ENCODE measurements around the gene XXYLT1. TPM values are rescaled to one million over a fixed set of nuclear protein-coding genes. Genes with fewer than 3 reads are reported as not detected.
A peak's percentile ranks its signal among the peaks of the same experiment; 100 is the strongest.

The XXYLT1 gene
- total RNA-seq, 4 donors from 2014 or later, result 5.4 to 18.2 (median 6.9) TPM

DNA sequence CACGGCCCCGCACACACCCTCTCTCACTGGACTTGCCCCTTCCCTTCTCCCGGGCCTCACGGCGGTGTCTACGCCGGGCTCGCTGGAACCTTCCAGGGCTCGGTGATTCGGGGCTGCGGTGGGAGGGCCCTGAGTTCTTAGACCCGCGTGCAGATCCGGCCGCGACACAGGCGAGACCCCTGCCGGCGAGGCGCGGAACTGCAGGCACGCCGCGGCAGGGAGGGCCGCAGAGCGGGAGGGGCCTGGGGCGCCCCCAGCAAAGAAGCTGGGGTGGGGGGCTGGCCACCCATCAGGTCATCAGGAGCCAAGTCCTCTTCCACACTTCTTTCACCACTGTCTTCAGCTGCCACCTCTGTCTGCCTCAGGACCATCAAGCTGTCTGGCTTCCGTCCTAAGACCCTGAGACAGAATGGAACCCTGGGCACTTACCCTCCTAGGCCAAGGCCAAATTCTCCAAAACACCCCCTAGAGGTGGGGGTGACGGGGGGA lies 164.5 kb downstream of the XXYLT1 start:
- peak in 1 of 2 donors; percentile 9 for TF ChIP-seq POLR2A (IDR thresholded peaks at IDR 0.05)
- TF ChIP-seq, protein P1, sequence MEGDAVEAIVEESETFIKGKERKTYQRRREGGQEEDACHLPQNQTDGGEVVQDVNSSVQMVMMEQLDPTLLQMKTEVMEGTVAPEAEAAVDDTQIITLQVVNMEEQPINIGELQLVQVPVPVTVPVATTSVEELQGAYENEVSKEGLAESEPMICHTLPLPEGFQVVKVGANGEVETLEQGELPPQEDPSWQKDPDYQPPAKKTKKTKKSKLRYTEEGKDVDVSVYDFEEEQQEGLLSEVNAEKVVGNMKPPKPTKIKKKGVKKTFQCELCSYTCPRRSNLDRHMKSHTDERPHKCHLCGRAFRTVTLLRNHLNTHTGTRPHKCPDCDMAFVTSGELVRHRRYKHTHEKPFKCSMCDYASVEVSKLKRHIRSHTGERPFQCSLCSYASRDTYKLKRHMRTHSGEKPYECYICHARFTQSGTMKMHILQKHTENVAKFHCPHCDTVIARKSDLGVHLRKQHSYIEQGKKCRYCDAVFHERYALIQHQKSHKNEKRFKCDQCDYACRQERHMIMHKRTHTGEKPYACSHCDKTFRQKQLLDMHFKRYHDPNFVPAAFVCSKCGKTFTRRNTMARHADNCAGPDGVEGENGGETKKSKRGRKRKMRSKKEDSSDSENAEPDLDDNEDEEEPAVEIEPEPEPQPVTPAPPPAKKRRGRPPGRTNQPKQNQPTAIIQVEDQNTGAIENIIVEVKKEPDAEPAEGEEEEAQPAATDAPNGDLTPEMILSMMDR (IDR thresholded peaks at IDR 0.05), result peak; percentile 94 to 99 (median 98)
- no peaks in the 10 kb centered on the region for H3K27me3 ChIP-seq

GRCh38 chr3:195105841-195106417 lies 165.0 kb downstream of the XXYLT1 start:
- Histone ChIP-seq H3K36me3 (no peaks in the 10 kb centered on the region), H3K27me3 (no peaks in the 10 kb centered on the region), H3K4me1 (peaks cover 0 to 7% (median 3%) of the 10 kb centered on the region in 4 donors), H3K9me3 (no peaks in the 10 kb centered on the region), H3K4me3 (peak overlapping the region in 2 of 4 donors; percentile 24 to 42), H3K27ac (peak overlapping the region in 2 of 4 donors; percentile 8 to 23)
- no peak for DNase-seq
- TF ChIP-seq, protein P1 (IDR thresholded peaks at IDR 0.05), result no peak
- TF ChIP-seq POLR2A (IDR thresholded peaks at IDR 0.05), result no peak

More for the DNA sequence above, 164.5 kb downstream of the XXYLT1 start:
- Histone ChIP-seq H3K9me3 (no peaks in the 10 kb centered on the region), H3K27ac (no peak overlapping the region), H3K4me3 (peak overlapping the region in 2 of 4 donors; percentile 24 to 42), H3K36me3 (no peaks in the 10 kb centered on the region), H3K4me1 (peaks cover 0 to 7% (median 3%) of the 10 kb centered on the region in 4 donors)
- peak; percentile 71 to 83 (median 76) for DNase-seq

- Histone ChIP-seq H3K9me3 (no peaks in the 10 kb centered on the region), H3K4me3 (no peak overlapping the region), H3K27ac (peak overlapping the region in 2 of 4 donors; percentile 8 to 23), H3K4me1 (peaks cover 0 to 7% (median 3%) of the 10 kb centered on the region in 4 donors), H3K36me3 (no peaks in the 10 kb centered on the region), H3K27me3 (no peaks in the 10 kb centered on the region)
- peak in 1 of 3 donors; percentile 45 for DNase-seq
- TF ChIP-seq, protein P1 (IDR thresholded peaks at IDR 0.05), result no peak
- TF ChIP-seq POLR2A (IDR thresholded peaks at IDR 0.05), result no peak
These were observed 165.6 kb downstream of the XXYLT1 start for GRCh38 chr3:195105389-195105788.

DNA sequence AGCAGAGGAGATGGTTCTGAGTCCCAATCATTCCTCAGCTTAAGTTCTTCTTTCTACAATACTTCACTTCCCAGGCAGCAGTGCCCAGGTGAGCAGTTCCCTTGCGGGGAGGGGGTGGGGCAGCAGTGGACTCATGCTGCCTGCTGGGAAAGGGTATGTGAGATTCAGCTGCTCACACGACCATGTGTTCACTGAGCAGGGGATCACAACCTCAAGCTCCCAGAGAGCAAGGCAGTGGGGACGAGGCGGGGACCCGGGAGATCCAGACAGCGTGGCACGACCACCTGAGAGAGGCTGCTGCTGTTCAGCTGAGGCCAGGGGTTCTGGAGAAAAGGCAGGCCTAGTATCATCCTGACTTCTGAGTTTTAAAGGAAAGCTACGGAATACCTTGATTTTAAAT lies 166.6 kb downstream of the XXYLT1 start:
- no peak overlapping the region for H3K4me3 ChIP-seq
- no peak for TF ChIP-seq POLR2A (IDR thresholded peaks at IDR 0.05)
- TF ChIP-seq, protein P1 (IDR thresholded peaks at IDR 0.05), result no peak
- H3K4me1 ChIP-seq, result peaks cover 0 to 7% (median 3%) of the 10 kb centered on the region in 4 donors
- H3K9me3 ChIP-seq, result no peaks in the 10 kb centered on the region
- no peak overlapping the region for H3K27ac ChIP-seq
- no peak for DNase-seq
- H3K27me3 ChIP-seq, result no peaks in the 10 kb centered on the region
- H3K36me3 ChIP-seq, result no peaks in the 10 kb centered on the region

DNA sequence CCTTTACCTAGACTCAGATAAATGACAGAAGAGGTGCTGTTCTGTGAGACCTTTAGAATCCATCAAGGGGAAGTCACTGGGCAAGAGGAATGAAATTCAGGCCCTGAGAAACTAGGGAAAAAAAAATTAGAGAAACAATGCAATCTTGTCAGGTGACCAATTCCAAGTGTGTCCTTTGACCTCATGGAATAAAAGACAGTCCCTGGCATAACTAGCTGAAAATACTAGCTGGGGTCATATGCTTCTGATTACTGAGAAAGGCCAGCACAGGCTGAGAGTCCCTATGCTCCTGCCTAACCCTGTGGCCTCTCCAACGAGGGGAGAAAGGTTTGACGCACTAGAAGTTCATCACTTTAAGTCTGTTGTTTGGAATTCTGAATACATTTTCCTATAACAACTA lies 167.3 kb downstream of the XXYLT1 start:
- H3K27ac ChIP-seq, result no peak overlapping the region

More for the DNA sequence above, 167.3 kb downstream of the XXYLT1 start:
- no peak for DNase-seq
- H3K9me3 ChIP-seq, result no peaks in the 10 kb centered on the region
- TF ChIP-seq POLR2A (IDR thresholded peaks at IDR 0.05), result no peak
- TF ChIP-seq, protein P1 (IDR thresholded peaks at IDR 0.05), result no peak
- H3K4me1 ChIP-seq, result peaks cover 0 to 7% (median 3%) of the 10 kb centered on the region in 4 donors
- no peak overlapping the region for H3K4me3 ChIP-seq
- no peaks in the 10 kb centered on the region for H3K27me3 ChIP-seq
- no peaks in the 10 kb centered on the region for H3K36me3 ChIP-seq
